Activated naive CD4-positive, alpha-beta T cell treated with anti-CD3 and anti-CD28 coated beads, Interleukin-2, amount 10 ng/mL, durations not matched to agents 7 days and 5 days (primary cell): Measurements from ENCODE around the gene SNCG.
"Not testable (repeated sequence)": the region's sequence is repeated elsewhere in the genome, so short reads cannot be mapped to it uniquely, and the experiment has no call there.

Experiments used
- CTCF ChIA-PET: fragments of 350-600 bp; sonication (Branson Sonifier 250); formaldehyde crosslinking; loops from one replicate; lab custom pipeline; 2021; ENCODE audit warnings: antibody characterized with exemption; lab: Charles Lee
- DNase-seq: peaks from one replicate; pipeline ENCODE4 v3.0.0-alpha.2; 2020
- H3K27ac Mint-ChIP-seq: one replicate; pipeline ENCODE4 v1.8.0; 2021; ENCODE audit warnings: mild to moderate bottlenecking, moderate library complexity, mixed read lengths
- H3K27me3 Mint-ChIP-seq: one replicate; pipeline ENCODE4 v1.8.0; 2021; ENCODE audit warnings: mild to moderate bottlenecking, mixed read lengths
- H3K36me3 Mint-ChIP-seq: one replicate; pipeline ENCODE4 v1.8.0; 2021; ENCODE audit warnings: mixed read lengths
- H3K4me1 Mint-ChIP-seq: one replicate; pipeline ENCODE4 v1.8.0; 2021; ENCODE audit warnings: mixed read lengths
- H3K4me3 Mint-ChIP-seq: one replicate; pipeline ENCODE4 v1.8.0; 2021; ENCODE audit warnings: mild to moderate bottlenecking, moderate library complexity, mixed read lengths
- H3K9me3 Mint-ChIP-seq: one replicate; pipeline ENCODE4 v1.8.0; 2021; ENCODE audit warnings: mixed read lengths

The SNCG gene

DNA sequence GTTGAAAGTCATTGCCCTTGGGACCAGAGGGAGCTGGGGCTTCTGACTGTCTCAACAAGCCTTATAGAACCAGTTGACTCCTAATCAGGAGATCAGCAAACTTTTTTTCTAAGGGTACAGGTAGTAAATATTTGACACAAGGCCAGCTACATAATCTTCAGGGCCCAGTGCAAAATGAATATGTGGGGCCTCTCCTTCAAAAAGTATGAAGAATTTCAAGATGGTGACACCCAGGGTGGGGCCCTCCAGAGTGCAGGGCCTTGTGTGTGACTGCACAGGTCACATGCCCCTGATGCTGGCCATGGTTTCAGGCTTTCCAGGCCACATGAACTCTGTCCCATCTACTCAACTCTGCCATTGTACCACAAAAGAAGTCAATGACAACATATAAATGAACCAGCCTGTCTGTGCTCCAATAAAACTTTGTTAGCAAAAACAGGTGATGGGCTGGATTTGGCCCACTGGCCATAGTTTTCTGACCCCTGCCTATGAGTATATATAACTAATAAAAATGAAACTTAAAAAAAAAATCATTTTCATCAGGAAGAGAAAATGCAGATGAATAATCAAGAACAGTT, 7.1 kb upstream of the SNCG start:
- no peak for DNase-seq
- H3K4me1 Mint-ChIP-seq, result peaks cover 34% of the 10 kb centered on the region
- peak overlapping the region; percentile 98 for H3K27ac Mint-ChIP-seq
- CTCF ChIA-PET, result interaction anchor here (1.9 kb wide), 1 partner anchor 11 kb away, joined by 5 read pairs; no protein-coding TSS in a partner anchor
- peaks cover 13% of the 10 kb centered on the region for H3K36me3 Mint-ChIP-seq
- H3K9me3 Mint-ChIP-seq, result peaks cover 18% of the 10 kb centered on the region
- peaks cover 8% of the 10 kb centered on the region for H3K27me3 Mint-ChIP-seq
- no peak overlapping the region for H3K4me3 Mint-ChIP-seq

DNA sequence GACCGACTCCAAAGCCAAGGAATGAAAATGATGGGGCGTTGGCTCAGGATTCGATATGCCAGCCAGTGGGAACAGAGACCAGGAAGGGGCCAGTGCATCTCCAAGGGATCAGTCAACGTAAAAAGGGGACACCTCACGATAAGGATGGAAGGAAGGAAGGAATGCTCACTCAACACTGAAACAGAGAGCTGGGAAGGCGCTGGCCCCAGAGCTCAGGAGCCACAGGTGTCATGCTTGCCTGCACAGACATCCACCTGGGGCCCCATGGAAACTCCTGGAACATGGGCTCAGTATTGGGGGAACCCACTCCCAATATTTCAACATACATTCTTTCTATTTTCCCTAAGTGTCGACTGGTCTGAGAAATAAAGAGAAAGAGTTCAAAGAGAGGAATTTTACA, 6.3 kb upstream of the SNCG start:
- no peak overlapping the region for H3K4me3 Mint-ChIP-seq
- H3K27ac Mint-ChIP-seq, result no peak overlapping the region
- CTCF ChIA-PET, result interaction anchor here (0.6 kb wide), 1 partner anchor 433 kb away, joined by 3 read pairs; no protein-coding TSS in a partner anchor
- peaks cover 18% of the 10 kb centered on the region for H3K9me3 Mint-ChIP-seq
- peaks cover 13% of the 10 kb centered on the region for H3K36me3 Mint-ChIP-seq
- H3K27me3 Mint-ChIP-seq, result peaks cover under 1% of the 10 kb centered on the region
- H3K4me1 Mint-ChIP-seq, result peaks cover 37% of the 10 kb centered on the region
- no peak for DNase-seq

- H3K36me3 Mint-ChIP-seq, result peaks cover 13% of the 10 kb centered on the region
- CTCF ChIA-PET, H3K4me3 Mint-ChIP-seq, DNase-seq, H3K27ac Mint-ChIP-seq, H3K27me3 Mint-ChIP-seq: not testable (repeated sequence)
- H3K9me3 Mint-ChIP-seq, result peaks cover 18% of the 10 kb centered on the region
- peaks cover 37% of the 10 kb centered on the region for H3K4me1 Mint-ChIP-seq
Observed at GRCh38 chr10:86952697-86953096, 5.7 kb upstream of the SNCG start.

DNA sequence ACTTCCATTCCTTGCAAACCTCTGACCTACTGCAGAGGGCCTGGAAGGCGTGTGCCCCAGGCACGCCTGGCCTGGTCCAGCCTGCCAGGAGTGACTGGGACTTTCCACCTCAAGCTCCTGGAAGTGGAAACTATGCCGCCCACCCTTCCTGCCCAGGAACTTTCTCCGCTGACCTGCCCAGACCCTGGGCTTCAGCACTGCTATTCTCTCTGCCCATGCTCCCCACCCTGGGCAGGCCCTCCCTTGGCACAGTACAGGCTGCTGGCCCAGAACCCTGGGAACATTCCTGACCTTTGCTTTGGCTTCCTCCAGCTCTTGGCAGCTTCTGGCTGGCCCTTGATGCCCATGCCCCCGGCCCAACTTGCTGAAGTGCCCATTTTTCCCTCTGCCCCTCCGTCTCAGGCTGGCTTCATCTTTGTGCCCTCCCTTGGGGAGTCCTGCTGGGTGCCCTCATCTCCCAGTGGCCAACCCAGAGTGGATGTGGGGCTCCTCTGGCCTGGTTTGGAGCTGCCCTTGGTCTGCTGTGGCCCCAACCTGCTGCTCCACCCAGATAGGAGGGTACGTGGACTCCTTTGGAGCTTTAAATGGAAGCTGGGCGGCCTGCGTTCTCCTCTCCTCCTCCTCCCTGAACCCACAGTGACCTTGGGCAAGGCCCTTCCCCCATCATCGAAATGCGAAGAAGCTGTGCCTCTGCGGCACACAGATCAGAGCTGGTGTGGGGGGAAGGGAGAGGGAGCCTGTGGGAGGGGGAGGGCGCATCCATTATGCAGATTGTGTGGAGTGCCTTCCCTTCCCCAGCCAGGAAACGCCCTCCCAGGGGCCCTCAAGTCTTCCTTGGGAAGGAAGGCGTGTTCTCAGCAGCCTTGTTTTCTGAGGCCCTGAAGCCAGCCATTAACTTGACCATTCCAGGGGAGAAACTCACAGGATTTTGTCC, 4.4 kb upstream of the SNCG start:
- DNase-seq, result no peak
- Mint-ChIP-seq H3K4me1 (peaks cover 29% of the 10 kb centered on the region), H3K27ac (no peak overlapping the region), H3K4me3 (no peak overlapping the region), H3K9me3 (peaks cover 18% of the 10 kb centered on the region), H3K36me3 (peaks cover 13% of the 10 kb centered on the region), H3K27me3 (peaks cover 4% of the 10 kb centered on the region)
- CTCF ChIA-PET, result interaction anchor here (1.0 to 1.7 kb wide), 2 partner anchors 14 to 17 kb away, joined by 3 to 6 read pairs; no protein-coding TSS in a partner anchor

- CTCF ChIA-PET, result interaction anchor here (1.0 to 1.7 kb wide), 2 partner anchors 15 to 18 kb away, joined by 3 to 6 read pairs; no protein-coding TSS in a partner anchor
- Mint-ChIP-seq H3K27ac (no peak overlapping the region), H3K4me3 (no peak overlapping the region), H3K27me3 (peaks cover 4% of the 10 kb centered on the region), H3K36me3 (peaks cover 13% of the 10 kb centered on the region), H3K4me1 (peaks cover 24% of the 10 kb centered on the region), H3K9me3 (peaks cover 18% of the 10 kb centered on the region)
- no peak for DNase-seq
Observed at GRCh38 chr10:86954681-86955500, 3.5 kb upstream of the SNCG start.

DNA sequence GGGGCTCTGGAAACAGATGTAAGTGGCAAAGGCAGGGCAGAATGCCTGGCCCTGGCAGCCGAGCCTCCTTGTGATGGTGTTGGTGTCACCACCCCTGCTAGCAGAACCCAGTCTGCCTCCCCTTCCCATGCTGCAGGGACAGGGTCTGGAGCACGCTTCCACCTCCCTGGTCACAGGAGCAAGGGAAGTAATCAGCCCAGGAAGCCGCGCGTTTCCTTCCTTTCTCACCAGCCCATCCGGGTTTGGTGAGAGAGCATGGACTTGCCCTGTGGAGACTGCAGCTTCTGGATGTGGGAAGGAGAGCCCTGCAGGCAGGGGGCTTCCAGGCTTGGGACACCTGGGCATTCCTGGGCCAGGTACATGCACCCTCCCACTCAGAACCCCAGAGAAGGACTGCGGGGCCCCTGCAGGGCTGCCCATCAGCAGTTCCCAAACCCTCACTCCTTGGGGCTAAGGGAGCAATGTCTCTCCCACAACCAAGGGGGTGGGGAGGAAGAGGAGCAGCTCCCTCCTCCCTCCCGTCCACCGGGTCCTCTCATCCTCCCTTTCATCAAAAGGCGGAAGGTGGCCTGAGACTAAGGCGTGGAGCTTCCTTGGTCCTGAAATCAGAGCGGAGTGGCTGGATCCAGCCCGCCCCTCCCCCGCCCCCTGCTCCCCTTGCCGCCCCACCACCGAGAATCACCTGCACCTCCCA, 2.8 kb upstream of the SNCG start:
- Mint-ChIP-seq H3K4me3 (no peak overlapping the region), H3K27ac (no peak overlapping the region), H3K9me3 (peaks cover 16% of the 10 kb centered on the region), H3K4me1 (peaks cover 20% of the 10 kb centered on the region), H3K27me3 (peaks cover 4% of the 10 kb centered on the region), H3K36me3 (peaks cover 8% of the 10 kb centered on the region)
- CTCF ChIA-PET, result interaction anchor here (0.9 kb wide), 1 partner anchor 12 kb away, joined by 3 read pairs; no protein-coding TSS in a partner anchor
- no peak for DNase-seq

DNA sequence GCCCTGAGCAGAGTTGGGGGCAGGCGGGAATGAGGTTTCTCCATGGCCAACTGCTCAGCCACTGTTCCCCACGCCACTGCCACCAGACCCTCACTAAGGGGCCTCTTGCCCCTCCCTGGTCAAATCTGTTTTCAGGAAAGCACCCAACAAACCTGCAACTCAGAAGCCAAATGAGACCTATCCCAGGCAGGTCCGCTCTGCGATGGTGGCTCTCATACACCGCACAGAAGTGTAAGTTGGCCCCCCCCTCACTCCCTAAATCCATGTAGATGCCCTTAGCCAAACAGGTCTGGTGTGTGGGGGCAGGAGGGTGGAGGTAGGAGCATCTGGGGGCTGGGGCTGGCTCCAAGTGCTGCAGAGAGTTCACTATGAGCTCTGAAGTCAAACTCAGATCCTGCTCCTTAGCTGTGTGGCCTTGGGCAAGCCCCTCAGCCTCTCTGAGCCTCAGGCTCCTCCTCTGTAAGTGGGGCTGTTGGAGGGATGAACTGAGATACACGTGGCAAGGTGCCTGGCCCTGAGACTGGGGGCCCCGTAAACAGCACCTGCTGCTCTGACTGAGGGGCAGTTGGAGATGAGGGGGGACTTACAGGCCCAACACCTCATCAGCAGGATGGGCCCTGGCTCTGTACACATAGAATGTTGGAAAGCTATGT, 2.1 kb upstream of the SNCG start:
- H3K27me3 Mint-ChIP-seq, result peaks cover 4% of the 10 kb centered on the region
- no peak overlapping the region for H3K4me3 Mint-ChIP-seq
- DNase-seq, result no peak
- peaks cover 8% of the 10 kb centered on the region for H3K36me3 Mint-ChIP-seq
- H3K27ac Mint-ChIP-seq, result peak overlapping the region; percentile 17
- H3K9me3 Mint-ChIP-seq, result peaks cover 16% of the 10 kb centered on the region
- peaks cover 13% of the 10 kb centered on the region for H3K4me1 Mint-ChIP-seq
- CTCF ChIA-PET, result interaction anchor here (0.9 to 1.6 kb wide), 3 partner anchors 13 to 15 kb away, joined by 3 read pairs; no protein-coding TSS in a partner anchor

GRCh38 chr10:86956848-86957448, 1.5 kb upstream of the SNCG start:
- Mint-ChIP-seq H3K36me3 (peaks cover 6% of the 10 kb centered on the region), H3K27ac (no peak overlapping the region), H3K27me3 (peaks cover 4% of the 10 kb centered on the region), H3K9me3 (peaks cover 14% of the 10 kb centered on the region), H3K4me3 (no peak overlapping the region), H3K4me1 (peaks cover 11% of the 10 kb centered on the region)
- CTCF ChIA-PET, result interaction anchor here (0.9 to 1.6 kb wide), 3 partner anchors 14 to 18 kb away, joined by 3 read pairs; no protein-coding TSS in a partner anchor
- DNase-seq, result no peak

DNA sequence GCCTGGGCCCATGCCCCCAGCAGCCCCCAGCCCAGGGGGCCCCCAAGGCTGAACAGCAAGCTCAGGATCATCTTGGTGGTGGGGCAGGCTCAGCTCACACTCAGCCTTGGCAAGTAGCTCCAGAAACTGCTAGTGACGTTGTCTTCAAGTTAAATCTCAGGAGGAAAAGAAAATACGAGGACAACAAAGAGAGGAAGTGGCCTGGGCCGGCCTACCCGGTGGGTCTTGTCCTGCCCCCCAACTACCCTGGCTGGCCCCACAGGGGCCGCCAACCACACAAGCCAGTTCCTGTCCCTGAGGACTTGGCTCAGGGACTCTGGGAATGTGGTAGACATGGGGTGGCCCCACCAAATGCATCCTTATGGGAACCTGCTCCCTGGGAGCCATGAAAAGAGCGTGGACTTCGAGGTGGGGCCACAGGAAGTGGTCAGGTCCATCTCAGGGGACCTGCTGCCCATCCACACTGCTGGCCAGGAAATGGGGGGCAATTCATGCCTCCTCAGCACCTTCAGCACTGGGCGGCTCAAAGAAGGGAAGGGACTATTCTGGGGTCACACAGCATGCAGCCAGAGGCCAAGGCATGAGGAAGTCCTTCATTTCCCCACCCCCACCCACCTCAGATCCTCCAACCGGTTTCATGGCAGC, 806 bp upstream of the SNCG start, which contains the start of gene MMRN2:
MMRN2 (minus strand) TSS at position 145 of the 645 bp plus-strand sequence; CDS start at position 71, 74 bp downstream.
- no peak within 1 kb of the TSS for H3K27ac Mint-ChIP-seq
- DNase-seq, result no peak
- CTCF ChIA-PET, result interaction anchor here (0.9 to 1.6 kb wide), 3 partner anchors 11 to 18 kb away, joined by 3 to 6 read pairs (median 3); no protein-coding TSS in a partner anchor
- peaks cover 1% of the 10 kb centered on the region for H3K36me3 Mint-ChIP-seq
- H3K4me1 Mint-ChIP-seq, result peaks cover 8% of the 10 kb centered on the region
- H3K9me3 Mint-ChIP-seq, result peaks cover 8% of the 10 kb centered on the region
- H3K4me3 Mint-ChIP-seq, result no peak within 1 kb of the TSS
- peaks cover 4% of the 10 kb centered on the region for H3K27me3 Mint-ChIP-seq

DNA sequence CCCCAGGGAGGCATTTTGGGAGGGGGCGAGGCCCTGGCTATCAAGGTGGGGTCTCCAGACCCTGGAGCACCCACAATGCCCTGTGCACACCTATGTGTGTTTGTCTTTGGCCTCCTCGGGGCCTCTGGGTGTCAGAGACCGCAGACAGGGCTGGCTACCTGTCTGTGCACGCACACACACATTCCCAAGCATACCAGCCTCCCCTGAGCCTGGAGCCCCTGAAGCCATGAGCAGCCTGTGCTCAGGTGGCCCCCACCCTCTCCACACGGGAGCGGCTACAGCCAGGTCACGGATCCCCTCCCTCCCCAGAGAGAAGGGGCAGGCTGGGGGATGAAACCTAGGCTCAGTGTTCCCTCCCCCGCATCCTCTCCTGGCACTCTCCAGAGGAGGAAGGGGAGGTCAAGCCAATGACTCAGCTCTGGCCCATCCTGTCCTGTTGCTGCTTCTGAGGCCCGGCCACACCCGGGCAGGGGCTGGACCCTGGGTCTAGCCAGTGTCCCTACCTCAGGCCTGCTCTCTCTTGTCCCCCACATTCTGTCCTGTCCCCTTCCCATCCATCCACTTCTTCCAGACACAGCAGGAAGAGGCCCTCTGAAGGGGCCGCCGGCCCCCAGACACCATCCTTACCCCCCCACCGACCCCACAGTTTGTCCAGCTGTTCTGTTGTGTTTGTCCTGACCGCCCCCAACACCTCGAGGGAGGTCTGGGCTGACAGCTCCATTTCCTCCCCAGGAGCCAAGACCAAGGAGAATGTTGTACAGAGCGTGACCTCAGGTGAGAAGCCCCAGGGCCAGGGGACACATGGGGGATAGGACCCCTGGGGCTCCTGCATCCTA, 720 bp downstream of the SNCG start:
- CTCF ChIA-PET, result interaction anchor here (0.6 to 2.1 kb wide), 4 partner anchors 10 to 190 kb away, joined by 3 to 19 read pairs (median 6); no protein-coding TSS in a partner anchor
- Mint-ChIP-seq H3K4me3 (no peak overlapping the region), H3K9me3 (no peaks in the 10 kb centered on the region)

GRCh38 chr10:86959737-86960002, 1.3 kb downstream of the SNCG start:
- H3K9me3 Mint-ChIP-seq, result no peaks in the 10 kb centered on the region
- H3K4me1 Mint-ChIP-seq, result peaks cover 8% of the 10 kb centered on the region
- DNase-seq, result no peak
- H3K27me3 Mint-ChIP-seq, result peaks cover 4% of the 10 kb centered on the region
- no peaks in the 10 kb centered on the region for H3K36me3 Mint-ChIP-seq
- H3K27ac Mint-ChIP-seq, result no peak overlapping the region
- CTCF ChIA-PET, result interaction anchor here (1.7 to 2.1 kb wide), 2 partner anchors 9 to 20 kb away, joined by 6 to 19 read pairs; no protein-coding TSS in a partner anchor
- H3K4me3 Mint-ChIP-seq, result no peak overlapping the region

More for the DNA sequence above, 720 bp downstream of the SNCG start:
- H3K36me3 Mint-ChIP-seq, result no peaks in the 10 kb centered on the region
- H3K27ac Mint-ChIP-seq, result no peak overlapping the region
- H3K4me1 Mint-ChIP-seq, result peaks cover 8% of the 10 kb centered on the region
- peaks cover 4% of the 10 kb centered on the region for H3K27me3 Mint-ChIP-seq
- no peak for DNase-seq
